GM12892 (cell line): ENCODE results near the gene CD96.

Experiments used
- POLR2A ChIP-seq: IDR thresholded peaks from 2 replicates; pipeline ENCODE4 v1.6.1; 2011; ENCODE audit warnings: low read depth, low read length, control low read depth
- TAF1 ChIP-seq: IDR thresholded peaks from 2 replicates; pipeline ENCODE4 v1.6.1; 2011; ENCODE audit warnings: low read depth, mild to moderate bottlenecking, control low read depth, low read length, borderline replicate concordance

DNA sequence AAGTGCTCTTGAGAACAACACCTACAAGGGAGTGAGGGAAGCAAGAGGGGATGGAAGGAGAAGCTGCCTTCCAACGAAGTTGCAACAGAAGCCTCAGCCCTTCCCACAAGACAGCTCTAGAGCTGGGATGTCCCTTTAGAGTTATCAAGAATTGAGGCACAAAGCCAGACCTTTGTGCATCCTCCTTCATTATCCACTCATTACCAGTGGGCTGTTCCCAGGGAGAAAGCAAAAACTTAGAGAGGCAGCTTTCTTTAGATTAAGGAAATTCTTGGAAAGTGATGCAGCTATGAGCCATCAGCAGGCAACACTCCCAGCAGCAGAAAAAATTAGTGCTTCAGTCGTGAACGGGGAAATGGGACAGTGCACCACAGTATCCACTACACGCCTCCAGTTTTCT is 10.6 kb upstream of the CD96 start:
- TF ChIP-seq POLR2A (no peak), TAF1 (no peak)
